IPS DF 19.7 (cell line): ENCODE data around the gene MMAA.
"Not testable (repeated sequence)": the region's sequence is repeated elsewhere in the genome, so short reads cannot be mapped to it uniquely, and the experiment has no call there.

Experiments used
- DNase-seq: peaks from one replicate; pipeline ENCODE4 v3.0.0-alpha.2; 2013; ENCODE audit warnings: low read depth, low spot score

MMAA gene

DNA sequence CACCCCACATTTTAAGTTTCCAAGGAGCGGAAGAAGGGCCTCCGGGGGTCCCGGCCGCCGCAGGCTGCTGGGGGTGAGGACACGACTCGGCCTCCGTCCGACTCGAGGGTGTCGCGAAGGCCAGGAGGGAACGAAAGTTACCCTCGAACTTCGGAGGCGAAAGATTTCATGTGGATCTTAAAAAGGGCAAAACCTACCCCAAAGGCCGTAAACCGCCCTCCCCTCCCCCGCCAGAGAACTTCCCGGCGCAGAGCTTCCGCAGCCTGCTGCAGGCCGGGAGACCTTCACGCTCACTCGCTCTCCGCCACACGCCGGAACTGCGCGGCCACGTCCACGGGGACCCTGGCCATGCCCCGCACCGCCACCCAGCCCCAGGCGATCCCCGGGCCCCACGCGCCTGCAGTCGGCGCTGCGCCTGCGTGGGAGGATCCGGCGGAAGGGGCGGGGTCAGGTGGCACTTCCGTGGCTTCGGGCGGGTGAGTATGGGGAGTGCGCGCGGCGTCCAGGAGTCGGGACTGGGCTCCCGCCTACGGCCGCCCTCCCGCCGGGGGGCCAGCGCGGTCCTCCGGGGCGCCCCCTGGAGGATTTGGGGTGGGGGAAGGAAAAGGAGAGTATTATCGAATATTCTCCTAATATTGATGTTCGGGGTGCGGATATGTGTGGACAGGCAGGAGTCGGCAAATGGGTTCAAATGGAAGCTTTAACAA is at the start of gene MMAA:
MMAA (plus strand) TSS at position 454 of the 707 bp plus-strand sequence. CDS start 19,755 bp downstream, outside the sequence.
- DNase-seq: peak; percentile 40

DNA sequence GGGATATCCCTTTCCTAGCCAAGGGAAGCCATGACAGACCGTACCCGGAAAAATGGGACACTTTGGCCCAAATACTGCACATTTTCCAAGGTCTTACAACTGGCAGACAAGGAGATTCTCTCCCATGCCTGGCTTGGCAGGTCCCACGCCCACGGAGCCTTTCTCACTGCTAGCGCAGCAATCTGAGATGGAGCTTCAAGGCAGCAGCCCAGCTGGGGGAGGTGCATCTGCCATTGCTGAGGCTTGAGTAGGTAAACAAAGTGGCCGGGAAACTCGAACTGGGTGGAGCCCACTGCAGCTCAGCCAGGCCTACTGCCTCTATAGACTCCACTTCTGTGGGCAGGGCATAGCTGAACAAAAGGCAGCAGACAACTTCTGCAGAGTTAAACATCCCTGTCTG is 44.6 kb upstream of the MMAA start:
- not testable (repeated sequence) for DNase-seq

DNA sequence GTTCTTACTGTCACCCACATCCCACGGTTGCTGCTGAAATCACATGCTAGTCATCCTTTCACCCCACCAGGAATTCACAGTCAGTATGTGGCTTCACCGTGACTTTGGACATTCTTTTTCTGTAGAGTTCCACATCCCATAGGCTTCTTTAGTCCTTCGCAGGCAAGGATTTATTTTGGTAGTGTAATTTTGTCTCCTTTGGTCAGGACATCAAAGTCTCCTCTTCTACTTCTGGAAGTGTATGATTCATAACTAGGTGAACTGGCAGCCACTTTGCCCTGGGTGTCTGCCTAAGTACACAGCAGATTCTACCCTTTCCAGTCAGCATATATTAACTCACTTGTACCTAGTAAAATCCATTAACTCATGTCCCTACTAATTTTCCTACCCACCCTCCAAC is 38.3 kb upstream of the MMAA start:
- DNase-seq: no peak

DNA sequence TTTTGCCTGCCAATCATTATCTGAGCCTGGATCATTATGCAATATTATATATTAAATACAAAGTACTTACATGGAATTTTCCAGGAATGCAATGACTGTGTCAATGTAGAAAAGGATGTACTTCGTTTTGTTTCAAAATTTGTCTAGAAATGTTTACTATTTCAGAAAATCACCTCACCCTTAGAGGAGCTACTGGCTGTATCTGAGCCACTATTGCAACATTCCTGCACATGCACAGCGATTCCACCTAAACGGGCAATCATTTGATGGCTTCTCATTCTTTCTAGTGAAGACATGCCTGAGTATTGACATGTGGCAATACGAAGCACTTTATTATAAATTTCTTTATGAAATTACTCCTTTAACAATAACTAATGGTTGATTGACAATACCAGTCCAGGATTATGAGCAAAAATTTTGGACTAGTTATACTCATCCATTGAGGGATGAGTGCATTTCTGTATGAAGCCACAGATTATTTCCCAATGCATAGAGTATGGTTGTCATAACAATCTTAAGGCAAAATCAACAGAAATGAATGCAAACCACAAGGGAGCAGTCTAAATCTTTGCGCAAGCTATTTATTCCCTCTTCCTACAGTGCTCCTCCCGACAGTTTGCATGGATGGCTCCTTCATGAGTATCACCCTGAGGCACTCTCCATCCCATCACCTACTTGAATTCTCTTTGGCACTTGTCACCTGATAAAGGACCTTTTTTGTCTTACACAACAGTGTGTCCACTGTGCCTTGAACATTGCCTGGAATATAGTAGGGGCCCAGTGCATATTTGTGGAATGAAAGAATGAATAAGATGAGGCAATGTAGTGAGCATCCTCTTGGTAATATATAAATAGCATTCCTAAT is 35.8 kb upstream of the MMAA start:
- no peak for DNase-seq

DNA sequence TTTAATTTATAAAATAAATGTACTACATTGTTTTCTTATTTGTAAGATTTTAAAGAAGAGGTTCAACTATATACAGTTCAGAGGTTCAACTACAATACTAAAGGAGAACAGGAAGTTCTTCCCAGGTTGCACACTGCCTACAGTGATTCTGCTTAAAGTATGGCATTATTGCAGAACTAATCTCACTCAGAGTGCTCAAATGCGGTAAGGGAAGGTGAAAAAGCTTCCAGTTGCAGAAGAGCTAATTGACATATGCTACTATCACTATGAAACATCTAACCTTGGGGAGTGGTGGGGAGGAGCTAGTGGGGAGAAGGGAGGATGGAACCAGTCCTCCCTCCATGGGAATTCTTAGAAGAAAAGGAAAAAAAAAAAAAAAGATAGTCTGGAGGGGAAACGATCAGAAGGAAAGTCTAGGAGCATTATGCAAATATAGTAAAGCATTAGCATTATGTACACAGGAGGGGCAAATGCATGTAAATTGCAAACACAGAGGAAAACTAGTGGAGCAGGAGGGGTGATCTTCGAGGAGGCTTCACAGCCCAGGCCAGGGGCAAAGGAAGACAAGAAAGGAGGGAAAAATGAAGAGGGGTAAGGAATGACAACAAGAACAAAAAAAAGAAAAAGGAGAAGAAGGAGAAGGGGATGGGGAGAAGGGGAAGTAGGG is 32.0 kb upstream of the MMAA start:
- DNase-seq: no peak

DNA sequence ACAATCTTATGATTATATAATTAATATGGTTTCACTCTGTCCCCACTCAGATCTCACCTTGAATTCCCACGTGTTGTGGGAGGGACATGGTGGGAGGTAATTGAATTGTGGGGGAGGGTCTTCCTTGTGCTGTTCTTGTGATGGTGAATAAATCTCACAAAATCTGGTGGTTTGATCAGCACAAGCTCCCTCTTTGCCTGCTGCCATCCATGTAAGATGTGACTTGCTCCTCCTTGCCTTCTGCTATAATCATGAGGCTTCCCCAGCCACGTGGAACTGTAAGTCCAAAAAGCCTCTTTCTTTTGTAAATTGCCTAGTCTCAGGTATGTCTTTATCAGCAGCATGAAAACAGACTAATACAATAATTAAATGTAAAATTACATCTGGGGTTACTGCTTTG is 29.8 kb upstream of the MMAA start:
- DNase-seq: not testable (repeated sequence)

DNA sequence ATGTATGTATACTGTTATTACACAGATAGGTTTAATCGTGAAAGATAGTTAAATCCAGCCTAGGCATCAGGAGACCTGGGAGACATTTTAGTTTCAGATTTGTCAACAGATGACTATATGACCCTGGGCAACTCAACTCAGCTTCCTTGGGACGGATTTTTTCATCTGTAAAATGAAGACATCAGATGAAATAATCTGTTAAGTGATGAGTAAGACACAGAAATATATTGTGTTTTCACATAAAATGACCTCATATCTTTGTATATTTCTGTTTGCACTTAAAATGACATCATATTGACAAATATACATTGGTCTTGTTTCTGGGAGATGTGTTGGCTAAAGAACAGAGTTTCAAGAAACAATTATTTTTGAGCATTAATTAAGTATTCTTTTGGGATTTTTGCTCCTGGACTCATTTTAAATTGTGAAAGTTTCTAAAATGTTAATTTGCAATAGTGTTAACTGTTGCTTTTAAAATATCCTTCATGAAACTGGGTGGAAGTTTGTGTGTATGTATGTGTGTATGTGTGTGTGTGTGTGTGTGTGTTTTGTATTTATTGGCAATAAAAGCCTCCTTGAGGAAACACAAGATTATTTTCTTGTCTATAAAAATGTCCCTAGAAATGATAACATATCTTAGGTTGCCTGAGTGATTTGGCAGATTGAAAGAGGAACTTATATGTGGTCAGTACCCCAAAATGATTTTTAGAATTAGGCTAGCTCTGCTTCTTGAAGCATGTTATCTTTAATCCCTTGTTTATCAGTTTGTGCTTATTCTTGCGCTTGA is 29.1 kb upstream of the MMAA start:
- DNase-seq: no peak

DNA sequence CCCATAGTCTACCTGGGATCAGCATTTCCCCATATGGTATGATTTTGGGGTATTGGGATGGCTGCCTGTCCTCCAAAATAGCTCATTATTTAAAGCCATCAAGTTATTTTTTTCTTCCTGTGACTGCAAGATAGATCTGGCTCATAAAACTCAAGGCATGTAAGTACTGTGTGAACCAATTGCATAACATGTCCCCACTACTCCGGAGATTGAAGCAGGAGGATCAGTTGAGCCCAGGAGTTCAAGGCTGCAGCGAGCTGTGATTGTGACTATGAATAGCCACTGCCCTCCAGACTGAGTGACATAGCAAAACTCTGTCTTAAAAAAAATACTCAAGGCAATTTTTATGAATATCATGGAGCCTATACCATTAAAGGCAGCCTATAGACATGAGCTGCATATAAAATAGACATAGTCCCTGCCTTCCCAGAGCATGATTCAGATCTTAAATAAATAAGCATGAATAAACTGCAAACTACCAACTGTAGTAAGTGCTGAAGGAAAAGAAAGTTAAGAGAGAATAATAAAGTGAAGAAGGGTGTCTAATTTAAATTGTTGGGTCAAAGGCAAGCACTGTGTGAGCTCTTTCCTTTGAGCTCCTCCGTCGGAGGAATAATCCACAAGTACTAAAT is 16.9 kb upstream of the MMAA start:
- DNase-seq: no peak

DNA sequence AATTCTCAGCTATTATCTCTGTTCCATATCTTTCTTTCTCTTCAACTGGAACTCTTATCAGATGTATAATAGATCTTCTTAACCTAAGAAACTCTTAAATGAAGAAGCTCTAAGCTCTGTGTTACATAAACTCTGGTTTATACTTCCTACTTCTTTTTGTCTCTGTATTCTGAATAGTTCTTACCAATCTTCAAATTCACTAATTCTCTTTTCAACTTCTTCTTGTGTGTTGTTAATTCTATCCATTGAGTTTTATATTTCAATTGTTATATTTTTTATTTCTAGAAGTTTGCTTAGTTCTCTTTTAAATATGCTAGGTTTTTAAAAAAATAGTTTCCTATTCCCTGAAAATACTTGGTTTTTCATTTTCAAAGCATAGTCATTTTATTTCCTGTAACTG is 13.2 kb upstream of the MMAA start:
- DNase-seq: no peak

DNA sequence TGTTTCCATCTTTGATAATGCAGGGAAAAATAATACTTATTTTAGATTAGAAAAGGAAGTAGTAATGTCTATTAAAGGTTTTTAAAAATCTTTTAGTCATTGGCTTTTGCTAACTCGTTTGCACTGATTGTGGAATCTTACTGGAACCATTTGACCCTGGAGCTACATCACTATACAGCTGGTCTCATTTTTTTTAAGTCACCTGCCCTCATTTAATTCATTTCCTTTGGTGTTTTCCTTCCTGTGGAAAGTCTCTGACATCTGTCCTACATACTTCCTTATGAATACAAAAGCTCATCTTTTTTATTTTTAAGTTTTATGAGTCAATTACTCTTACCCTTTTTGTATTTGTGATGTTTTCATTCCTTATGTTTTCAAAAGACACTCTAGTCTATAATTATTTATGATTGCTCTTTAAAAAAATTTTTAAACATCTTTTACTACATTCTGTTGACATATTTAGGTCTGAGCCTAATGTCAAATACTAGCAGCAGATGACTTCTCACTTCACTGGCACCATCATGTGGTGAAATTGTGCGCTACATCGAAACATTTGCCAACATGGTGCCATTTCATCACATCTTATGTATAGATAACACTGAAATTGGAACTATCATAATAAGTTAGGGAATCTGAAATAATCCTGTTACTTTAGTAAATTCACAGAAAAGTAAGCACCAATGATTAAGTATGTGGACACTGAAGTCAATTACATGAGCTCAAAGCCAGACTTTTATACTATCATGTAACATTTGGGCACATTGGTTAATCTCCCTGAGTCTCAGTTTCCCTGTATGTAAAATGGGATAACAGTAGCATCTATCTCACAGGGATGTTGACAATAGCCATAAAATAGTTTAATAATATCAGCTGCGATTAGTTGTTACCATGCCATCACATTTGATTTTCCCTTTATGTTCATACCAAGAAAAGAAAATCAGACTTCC is 9.4 kb upstream of the MMAA start:
- DNase-seq: no peak

DNA sequence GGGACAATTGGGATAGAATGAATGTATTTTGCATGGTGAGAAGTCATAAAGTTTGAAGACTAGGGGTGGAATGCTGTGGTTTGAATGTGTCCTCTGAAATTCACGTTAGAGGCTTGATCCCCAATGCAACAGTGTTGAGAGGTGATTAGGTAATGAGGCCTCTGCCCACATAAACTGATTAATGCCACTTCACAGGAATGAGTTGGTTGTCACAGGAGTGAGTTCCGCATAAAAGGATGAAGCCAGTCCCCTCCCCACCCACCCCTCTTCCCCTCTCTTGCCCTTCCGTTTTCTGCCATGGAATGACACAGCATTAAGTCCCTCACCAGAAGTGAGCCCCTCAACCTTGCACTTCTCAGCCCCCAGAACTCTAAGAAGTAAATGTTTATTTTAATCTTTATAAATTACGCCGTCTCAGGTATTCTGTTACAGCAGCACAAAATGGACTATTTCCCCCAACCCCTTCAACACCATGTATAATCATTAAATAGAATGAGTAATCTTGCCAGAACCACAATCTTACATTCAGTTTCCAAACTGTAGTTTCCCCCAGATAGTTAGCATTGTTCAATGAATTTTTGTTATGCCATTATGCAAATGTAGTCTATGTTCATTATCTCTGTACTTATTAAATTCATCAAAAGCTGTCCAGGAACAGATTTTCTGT is 5.5 kb upstream of the MMAA start:
- no peak for DNase-seq

DNA sequence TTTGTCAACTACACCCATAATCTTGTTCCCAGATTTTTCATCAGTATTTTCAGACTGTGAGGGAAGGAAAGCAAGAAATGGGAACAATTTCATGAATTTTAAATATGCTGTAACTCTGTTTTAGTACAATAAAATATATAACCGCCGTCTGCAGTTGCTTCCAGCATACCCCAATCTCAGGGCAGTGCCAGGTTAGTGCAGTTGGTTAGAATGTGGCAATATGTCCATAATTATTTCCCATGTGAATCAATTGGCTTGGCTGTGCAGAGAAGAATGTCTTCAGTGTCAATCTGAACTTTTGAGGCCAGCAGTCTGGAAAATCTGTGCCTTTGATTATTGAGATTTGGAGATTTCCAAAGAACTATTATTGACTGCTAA is 5.0 kb upstream of the MMAA start:
- no peak for DNase-seq

DNA sequence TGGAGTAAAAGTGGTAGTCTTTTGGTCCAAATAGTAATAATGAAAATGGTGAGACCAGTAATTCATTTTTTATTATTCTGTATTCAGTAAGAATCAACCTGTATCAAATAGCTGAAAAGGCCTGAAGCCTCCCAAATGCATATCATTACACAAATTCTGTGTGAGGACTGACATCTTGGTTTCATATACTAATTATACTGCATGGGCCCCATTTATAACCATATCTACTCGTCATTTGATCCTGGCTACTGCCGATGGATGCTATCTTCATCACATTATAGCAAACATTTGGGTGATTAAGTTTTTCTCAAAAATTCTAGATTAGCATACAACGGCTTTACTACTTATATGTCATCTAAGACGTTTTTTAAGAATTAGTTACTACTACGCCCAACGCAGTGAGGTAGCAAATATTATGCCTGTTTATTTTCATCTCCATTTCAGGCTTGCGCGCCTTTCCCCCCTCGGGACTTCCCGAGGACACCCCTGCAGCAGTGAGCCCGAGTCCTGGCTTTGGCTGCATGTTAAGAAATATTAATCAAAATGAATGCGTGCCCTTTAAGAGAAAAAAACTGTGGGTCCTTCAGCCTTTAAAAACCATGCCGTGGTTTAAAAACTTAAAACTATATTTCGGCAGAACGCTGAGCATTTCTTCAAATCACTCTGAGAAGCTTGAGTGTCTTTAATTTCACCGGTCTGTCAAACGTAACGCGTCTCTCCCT is 814 bp upstream of the MMAA start:
- no peak for DNase-seq

DNA sequence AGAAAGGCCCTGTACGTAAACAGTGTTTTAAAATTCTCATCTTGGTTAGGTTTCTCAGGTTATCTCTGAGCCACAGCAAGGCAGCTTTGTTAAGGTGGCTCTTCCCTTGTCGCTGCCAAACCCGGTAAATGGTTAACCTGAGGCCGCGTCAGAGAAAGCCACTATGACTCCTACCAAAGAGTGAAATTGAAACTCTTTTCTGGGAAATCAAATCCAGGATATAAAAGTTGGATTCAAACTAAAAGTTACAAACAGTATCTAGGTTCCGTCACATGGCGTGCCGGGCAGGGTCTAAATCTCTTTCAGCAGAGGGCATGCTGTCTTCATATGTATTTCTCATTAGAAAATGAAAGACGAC is 433 bp downstream of the MMAA start:
- no peak for DNase-seq

DNA sequence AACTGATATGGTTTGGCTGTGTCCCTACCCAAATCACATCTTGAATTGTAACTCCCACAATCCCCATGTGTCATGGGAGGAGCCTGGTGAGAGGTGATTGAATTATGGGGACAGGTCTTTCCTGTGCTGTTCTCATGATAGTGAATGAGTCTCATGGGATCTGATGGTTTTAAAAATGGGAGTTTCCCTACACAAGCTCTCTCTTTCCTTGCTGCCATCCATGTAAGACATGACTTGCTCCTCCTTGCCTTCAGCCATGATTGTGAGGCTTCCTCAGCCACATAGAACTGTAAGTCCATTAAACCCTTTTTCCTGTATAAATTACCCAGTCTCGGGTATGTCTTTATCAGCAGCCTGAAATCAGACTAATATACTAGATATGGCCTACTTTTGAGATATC is 2.9 kb downstream of the MMAA start:
- not testable (repeated sequence) for DNase-seq

DNA sequence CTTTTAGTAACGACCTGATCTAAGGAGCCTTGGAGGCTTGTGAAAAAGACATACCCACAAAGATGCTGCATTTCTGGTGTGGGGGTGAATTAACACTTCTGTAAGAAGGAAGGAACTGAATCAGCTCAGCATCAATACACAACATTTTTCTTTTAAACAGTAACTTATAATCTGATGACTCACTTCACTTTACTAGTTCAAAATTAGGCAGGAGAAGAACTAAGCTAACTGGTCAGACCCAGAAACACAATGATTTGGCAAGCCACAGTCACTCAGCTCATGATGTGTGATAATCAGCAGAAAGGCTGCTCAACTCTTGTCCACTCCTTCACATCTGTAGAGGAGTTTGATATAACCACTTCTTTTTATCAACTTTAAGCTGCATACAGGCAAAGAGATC is 4.6 kb downstream of the MMAA start:
- no peak for DNase-seq

DNA sequence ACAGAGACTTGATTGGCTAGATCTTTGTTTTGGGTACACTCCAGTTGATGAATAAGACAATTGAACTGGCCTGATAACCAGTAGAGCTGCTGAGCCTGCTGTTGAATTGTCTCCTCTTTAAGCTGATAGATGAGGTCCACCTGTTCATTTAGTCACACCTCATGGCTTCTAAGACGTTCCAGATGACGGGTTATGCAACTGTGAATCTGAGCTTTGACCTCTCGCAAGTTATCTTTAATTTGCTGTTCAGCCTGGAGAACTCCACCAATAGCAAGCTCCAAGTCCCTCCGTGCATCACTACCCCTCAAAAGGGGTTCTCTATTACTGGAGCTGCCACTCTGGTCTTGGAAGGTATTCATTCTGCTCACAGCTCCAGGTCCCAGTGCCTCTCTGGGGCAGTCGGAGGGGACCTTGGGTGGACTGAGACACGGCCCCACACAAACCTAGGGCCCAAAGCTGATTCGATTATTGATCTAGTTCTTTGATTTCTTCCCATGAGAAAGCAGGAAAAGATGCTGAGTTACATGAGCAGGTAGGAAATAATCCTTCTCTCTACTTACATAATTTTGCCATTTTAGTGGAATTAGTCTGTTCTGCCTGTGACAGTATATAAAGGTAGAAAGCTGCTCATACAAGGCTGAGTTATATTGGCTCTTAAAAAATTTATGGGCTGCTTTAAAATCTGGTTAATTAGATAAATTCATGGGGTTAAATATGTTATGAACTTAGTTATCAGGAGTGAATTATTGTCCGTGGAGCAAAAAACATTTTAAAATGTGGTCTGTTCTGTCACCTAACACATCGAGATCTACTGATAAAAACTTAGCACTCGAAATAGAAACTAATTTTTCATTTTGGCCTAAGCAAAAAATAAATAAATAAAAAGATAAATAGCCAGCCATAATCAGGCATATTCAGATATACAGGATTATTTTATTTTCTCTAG is 6.8 kb downstream of the MMAA start:
- no peak for DNase-seq

DNA sequence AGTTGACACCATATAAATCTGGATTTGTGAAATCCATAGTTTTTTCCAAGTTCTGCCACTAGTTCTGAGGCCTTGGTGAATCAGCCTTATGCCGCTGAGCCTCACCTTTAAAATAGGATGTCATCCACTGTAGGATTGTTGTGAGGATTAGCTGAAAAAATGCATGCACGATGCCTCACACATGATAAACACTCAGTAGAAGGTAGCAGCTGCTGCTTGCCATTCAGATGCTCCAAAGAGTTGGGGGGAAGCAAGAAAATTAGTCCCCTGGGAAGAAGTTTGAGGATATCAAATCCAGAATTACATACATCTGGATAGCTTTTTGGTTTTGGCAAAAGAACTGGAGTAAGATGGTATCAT is 7.4 kb downstream of the MMAA start:
- no peak for DNase-seq
